ENCODE results near the gene NKAIN2. TPM values are rescaled to one million over a fixed set of nuclear protein-coding genes. Genes with fewer than 3 reads are reported as not detected.

The NKAIN2 gene
- total RNA-seq, 6 experiments from 2014 or later = not detected

DNA sequence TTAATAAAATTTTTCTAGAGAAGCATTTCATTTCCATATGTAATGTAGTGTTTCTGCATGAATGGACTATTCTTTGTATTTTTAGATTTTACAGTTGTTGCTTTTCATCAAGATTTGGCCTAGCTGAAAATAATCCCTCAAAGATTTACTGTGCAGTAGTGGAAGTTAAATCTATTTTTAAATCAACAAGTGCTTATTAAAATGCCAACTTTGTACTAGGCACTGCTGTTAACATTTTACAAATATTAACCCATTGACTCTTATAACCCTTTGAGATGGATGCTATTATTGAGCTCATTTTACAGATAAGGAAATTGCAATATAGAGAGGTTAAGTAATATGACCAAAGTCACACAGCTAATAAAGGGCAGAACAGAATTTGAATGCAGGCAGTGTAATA is 274.5 kb downstream of the NKAIN2 start:
- no peak for DNase-seq
- H3K36me3 Mint-ChIP-seq (ENCODE audit: low read depth) = no peaks in the 10 kb centered on the region
- no peak overlapping the region for H3K27ac Mint-ChIP-seq
- H3K9me3 Mint-ChIP-seq = peaks cover 37% of the 10 kb centered on the region
- no peaks in the 10 kb centered on the region for H3K4me1 Mint-ChIP-seq (ENCODE audit: low read depth)
- TF ChIP-seq, protein P1, sequence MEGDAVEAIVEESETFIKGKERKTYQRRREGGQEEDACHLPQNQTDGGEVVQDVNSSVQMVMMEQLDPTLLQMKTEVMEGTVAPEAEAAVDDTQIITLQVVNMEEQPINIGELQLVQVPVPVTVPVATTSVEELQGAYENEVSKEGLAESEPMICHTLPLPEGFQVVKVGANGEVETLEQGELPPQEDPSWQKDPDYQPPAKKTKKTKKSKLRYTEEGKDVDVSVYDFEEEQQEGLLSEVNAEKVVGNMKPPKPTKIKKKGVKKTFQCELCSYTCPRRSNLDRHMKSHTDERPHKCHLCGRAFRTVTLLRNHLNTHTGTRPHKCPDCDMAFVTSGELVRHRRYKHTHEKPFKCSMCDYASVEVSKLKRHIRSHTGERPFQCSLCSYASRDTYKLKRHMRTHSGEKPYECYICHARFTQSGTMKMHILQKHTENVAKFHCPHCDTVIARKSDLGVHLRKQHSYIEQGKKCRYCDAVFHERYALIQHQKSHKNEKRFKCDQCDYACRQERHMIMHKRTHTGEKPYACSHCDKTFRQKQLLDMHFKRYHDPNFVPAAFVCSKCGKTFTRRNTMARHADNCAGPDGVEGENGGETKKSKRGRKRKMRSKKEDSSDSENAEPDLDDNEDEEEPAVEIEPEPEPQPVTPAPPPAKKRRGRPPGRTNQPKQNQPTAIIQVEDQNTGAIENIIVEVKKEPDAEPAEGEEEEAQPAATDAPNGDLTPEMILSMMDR (IDR thresholded peaks at IDR 0.05) = no peak
- H3K27me3 Mint-ChIP-seq (ENCODE audit: insufficient read depth) = no peaks in the 10 kb centered on the region
- H3K4me3 Mint-ChIP-seq = no peak overlapping the region

GRCh38 chr6:124080483-124080882 is 276.8 kb downstream of the NKAIN2 start:
- Mint-ChIP-seq H3K4me3 (no peak overlapping the region), H3K4me1 (ENCODE audit: low read depth) (no peaks in the 10 kb centered on the region), H3K27ac (no peak overlapping the region), H3K9me3 (peaks cover 28% of the 10 kb centered on the region), H3K36me3 (ENCODE audit: low read depth) (no peaks in the 10 kb centered on the region), H3K27me3 (ENCODE audit: insufficient read depth) (no peaks in the 10 kb centered on the region)
- TF ChIP-seq, protein P1 (IDR thresholded peaks at IDR 0.05) = no peak
- no peak for DNase-seq

DNA sequence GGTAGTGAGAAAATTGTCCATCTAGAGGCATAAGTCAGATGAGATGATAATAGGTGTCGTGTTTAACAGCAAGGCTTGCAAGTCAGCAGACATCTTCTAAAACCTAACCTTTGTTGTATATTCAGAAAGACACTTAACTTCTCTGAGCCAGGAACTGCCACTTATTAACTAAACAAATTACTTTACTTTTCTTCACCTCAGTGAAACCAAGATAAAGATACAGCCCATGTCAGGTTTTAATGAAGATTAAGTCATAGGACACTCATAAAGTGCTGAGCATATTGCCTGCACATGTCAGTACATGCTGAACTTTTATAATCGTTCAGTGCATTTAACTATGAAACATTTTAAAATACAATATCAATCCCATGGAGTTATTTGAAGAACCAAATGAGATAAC is 286.8 kb downstream of the NKAIN2 start:
- TF ChIP-seq, protein P1 (IDR thresholded peaks at IDR 0.05) = no peak
- H3K36me3 Mint-ChIP-seq (ENCODE audit: low read depth) = no peaks in the 10 kb centered on the region
- no peaks in the 10 kb centered on the region for H3K4me1 Mint-ChIP-seq (ENCODE audit: low read depth)
- H3K4me3 Mint-ChIP-seq = no peak overlapping the region
- H3K27ac Mint-ChIP-seq = no peak overlapping the region
- peaks cover 11% of the 10 kb centered on the region; the same call in 1 of the 2 replicates for H3K9me3 Mint-ChIP-seq
- no peaks in the 10 kb centered on the region for H3K27me3 Mint-ChIP-seq (ENCODE audit: insufficient read depth)
- DNase-seq = no peak

DNA sequence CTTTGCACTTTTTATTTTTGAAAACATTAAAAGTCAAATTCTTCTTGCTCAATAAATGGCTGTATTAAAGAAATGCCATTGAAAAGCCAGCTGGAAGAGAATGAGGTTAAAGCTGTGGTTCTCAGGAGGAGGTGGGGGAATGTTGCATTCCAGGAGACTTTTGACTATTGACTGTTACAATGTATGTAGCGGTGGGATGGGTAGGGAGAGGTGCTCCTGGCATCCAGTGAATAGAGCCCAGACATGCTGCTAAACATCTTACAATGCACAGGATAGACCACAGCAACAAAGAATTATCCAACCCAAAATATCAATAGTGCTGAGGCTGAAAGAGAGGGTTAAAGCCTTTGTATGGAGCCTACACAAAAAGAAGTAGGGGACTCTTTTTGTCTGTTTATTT is 295.9 kb downstream of the NKAIN2 start:
- Mint-ChIP-seq H3K36me3 (ENCODE audit: low read depth) (no peaks in the 10 kb centered on the region), H3K27ac (no peak overlapping the region), H3K9me3 (peaks cover 48% of the 10 kb centered on the region), H3K4me1 (ENCODE audit: low read depth) (no peaks in the 10 kb centered on the region), H3K4me3 (no peak overlapping the region), H3K27me3 (ENCODE audit: insufficient read depth) (no peaks in the 10 kb centered on the region)
- no peak for DNase-seq
- TF ChIP-seq, protein P1 (IDR thresholded peaks at IDR 0.05) = no peak

- Mint-ChIP-seq H3K4me3 (no peak overlapping the region), H3K9me3 (peaks cover 40% of the 10 kb centered on the region), H3K27me3 (ENCODE audit: insufficient read depth) (no peaks in the 10 kb centered on the region), H3K4me1 (ENCODE audit: low read depth) (no peaks in the 10 kb centered on the region), H3K36me3 (ENCODE audit: low read depth) (no peaks in the 10 kb centered on the region), H3K27ac (no peak overlapping the region)
- DNase-seq = no peak
- TF ChIP-seq, protein P1 (IDR thresholded peaks at IDR 0.05) = no peak
Measured at GRCh38 chr6:124110514-124110913, 306.8 kb downstream of the NKAIN2 start.

DNA sequence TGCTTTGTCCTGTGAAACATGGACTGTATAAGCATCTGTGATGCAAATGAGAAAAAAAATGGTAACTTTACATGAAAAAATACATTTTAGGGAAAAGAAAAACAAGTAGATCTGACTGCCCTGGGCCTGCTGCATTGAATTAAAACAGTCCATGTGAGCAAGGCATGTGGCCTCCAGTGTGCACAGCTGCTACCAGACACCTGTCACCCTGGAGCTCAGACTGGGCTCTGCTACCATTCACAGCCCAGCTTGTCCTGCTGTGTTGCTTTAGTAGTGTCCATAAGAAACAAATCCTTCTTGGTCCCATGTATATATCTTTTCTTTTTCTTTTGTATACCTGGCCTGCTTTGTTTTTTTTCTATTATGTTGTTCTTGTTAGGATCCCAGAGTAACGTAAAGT is 315.9 kb downstream of the NKAIN2 start:
- TF ChIP-seq, protein P1 (IDR thresholded peaks at IDR 0.05) = no peak
- no peak for DNase-seq
- H3K27ac Mint-ChIP-seq = no peak overlapping the region
- peaks cover 22% of the 10 kb centered on the region for H3K9me3 Mint-ChIP-seq
- H3K27me3 Mint-ChIP-seq (ENCODE audit: insufficient read depth) = no peaks in the 10 kb centered on the region
- H3K4me1 Mint-ChIP-seq (ENCODE audit: low read depth) = no peaks in the 10 kb centered on the region
- no peaks in the 10 kb centered on the region for H3K36me3 Mint-ChIP-seq (ENCODE audit: low read depth)
- no peak overlapping the region for H3K4me3 Mint-ChIP-seq
